Measurements from ENCODE around the gene PAPPA. TPM values are rescaled to one million over a fixed set of nuclear protein-coding genes. Genes with fewer than 3 reads are reported as not detected.

The PAPPA gene
- total RNA-seq, 4 donors from 2014 or later: 2.1 to 5.0 (median 3.7) TPM

GRCh38 chr9:116156621-116157314 lies 3.2 kb downstream of the PAPPA start:
- no peaks in the 10 kb centered on the region for H3K9me3 ChIP-seq
- peak overlapping the region; percentile 23 to 43 (median 29) for H3K4me3 ChIP-seq
- H3K4me1 ChIP-seq: peaks cover 11 to 45% (median 42%) of the 10 kb centered on the region in 4 donors
- no peaks in the 10 kb centered on the region for H3K36me3 ChIP-seq
- peak overlapping the region; percentile 58 to 73 (median 66) for H3K27ac ChIP-seq (replicated peaks in 1 of 4)
- peak; percentile 46 to 65 for TF ChIP-seq POLR2AphosphoS5 (IDR thresholded peaks at IDR 0.05)
- TF ChIP-seq POLR2A (IDR thresholded peaks at IDR 0.05; ENCODE audit: low read depth): no peak
- intact Hi-C loops (cut with DNase I): loop anchor here (10.0 kb wide), 1 partner anchor 418 kb away; no protein-coding TSS in a partner anchor
- peaks cover 0 to 66% (median 15%) of the 10 kb centered on the region in 4 donors for H3K27me3 ChIP-seq
- DNase-seq (ENCODE audit: extremely low spot score): no peak
- 24% methylated on average over 22 of the region's 24 CpGs for WGBS

- Histone ChIP-seq H3K27ac (replicated peaks in 1 of 4) (peak overlapping the region; percentile 58 to 73 (median 66)), H3K9me3 (no peaks in the 10 kb centered on the region), H3K4me1 (peaks cover 11 to 45% (median 42%) of the 10 kb centered on the region in 4 donors), H3K4me3 (peak overlapping the region in 3 of 4 donors; percentile 23 to 33 (median 25)), H3K27me3 (peaks cover 0 to 58% (median 15%) of the 10 kb centered on the region in 4 donors), H3K36me3 (no peaks in the 10 kb centered on the region)
- intact Hi-C loops (cut with DNase I): loop anchor here (10.0 kb wide), 1 partner anchor 417 kb away; no protein-coding TSS in a partner anchor
- WGBS: 64% methylated on average over 5 of the region's 6 CpGs
- DNase-seq (ENCODE audit: extremely low spot score): no peak
- TF ChIP-seq POLR2A (IDR thresholded peaks at IDR 0.05; ENCODE audit: low read depth) (no peak), POLR2AphosphoS5 (IDR thresholded peaks at IDR 0.05) (no peak), EP300 (IDR thresholded peaks at IDR 0.05) (no peak), CTCF (IDR thresholded peaks at IDR 0.05) (no peak)
Measured at GRCh38 chr9:116157436-116158138, 4.0 kb downstream of the PAPPA start.

GRCh38 chr9:116160676-116161571 lies 7.3 kb downstream of the PAPPA start:
- Histone ChIP-seq H3K27me3 (peaks cover 0 to 27% (median under 1%) of the 10 kb centered on the region in 4 donors), H3K27ac (replicated peaks in 1 of 4) (no peak overlapping the region), H3K36me3 (no peaks in the 10 kb centered on the region), H3K9me3 (no peaks in the 10 kb centered on the region), H3K4me1 (peaks cover 1 to 16% (median 15%) of the 10 kb centered on the region in 4 donors), H3K4me3 (no peak overlapping the region)
- TF ChIP-seq POLR2AphosphoS5 (IDR thresholded peaks at IDR 0.05) (no peak), EP300 (IDR thresholded peaks at IDR 0.05) (no peak), POLR2A (IDR thresholded peaks at IDR 0.05; ENCODE audit: low read depth) (no peak), CTCF (IDR thresholded peaks at IDR 0.05) (no peak)
- intact Hi-C loops (cut with DNase I): no loop called here
- WGBS: 86% methylated on average over 9 of the region's 9 CpGs
- DNase-seq (ENCODE audit: extremely low spot score): no peak

- Histone ChIP-seq H3K4me3 (no peak overlapping the region), H3K4me1 (peaks cover 0 to 6% (median 4%) of the 10 kb centered on the region in 4 donors), H3K27me3 (peaks cover 0 to 26% (median 0%) of the 10 kb centered on the region in 4 donors), H3K27ac (replicated peaks in 1 of 4) (no peak overlapping the region), H3K36me3 (no peaks in the 10 kb centered on the region), H3K9me3 (no peaks in the 10 kb centered on the region)
- TF ChIP-seq POLR2A (IDR thresholded peaks at IDR 0.05; ENCODE audit: low read depth) (no peak), EP300 (IDR thresholded peaks at IDR 0.05) (no peak), POLR2AphosphoS5 (IDR thresholded peaks at IDR 0.05) (no peak)
- intact Hi-C loops (cut with DNase I): no loop called here
- DNase-seq (ENCODE audit: extremely low spot score): no peak
- 85% methylated on average over 5 of the region's 5 CpGs for WGBS
Measured at GRCh38 chr9:116162241-116162781, 8.7 kb downstream of the PAPPA start.

Data from esophagus muscularis mucosa (tissue), 4 donors.